NCI-H1694 (cell line): ENCODE data around the gene BCOR.

Experiments
- DNase-seq: peaks from one replicate; lab custom pipeline; 2025; lab: John Stamatoyannopoulos, UW

BCOR gene

DNA sequence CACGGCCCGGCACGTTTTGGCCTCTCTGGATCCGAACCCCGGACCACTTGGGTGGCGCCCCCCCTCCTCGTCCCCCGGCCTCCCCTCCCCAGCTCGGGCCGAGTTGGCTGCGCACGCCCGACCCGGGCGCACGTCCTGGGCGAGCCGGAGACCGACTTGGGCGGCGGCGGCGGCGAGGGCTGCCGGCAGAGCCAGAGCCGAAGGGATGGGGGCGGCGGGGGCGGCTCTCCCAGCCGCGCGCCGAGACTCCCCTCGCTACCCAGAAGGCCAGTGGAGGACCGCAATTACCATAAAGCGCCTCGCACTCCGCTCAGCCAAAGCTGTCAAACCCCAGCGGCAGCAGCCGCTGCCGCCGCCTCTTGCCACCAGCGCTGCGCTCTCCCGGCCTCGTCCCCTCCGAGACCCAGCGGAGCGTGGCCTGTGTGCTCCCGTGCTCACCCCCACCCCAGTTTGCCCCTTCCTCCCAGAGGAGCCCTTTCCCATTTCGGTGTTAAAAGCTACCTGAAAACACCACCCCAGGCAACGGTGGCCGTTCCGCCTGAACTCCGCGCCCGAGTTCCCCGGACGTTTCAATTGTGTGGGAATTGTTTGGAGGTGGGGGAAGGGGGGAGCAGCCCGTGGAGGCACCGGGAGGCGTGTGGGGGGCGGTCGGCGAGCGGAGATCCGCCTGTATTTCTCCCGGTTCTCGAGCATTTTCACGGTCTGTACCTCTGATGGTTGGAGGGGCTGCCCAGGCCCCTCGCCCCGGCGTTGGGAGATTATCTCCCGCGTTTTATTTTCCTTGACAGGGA lies 701 bp upstream of the BCOR start:
- DNase-seq = peak; percentile 22

DNA sequence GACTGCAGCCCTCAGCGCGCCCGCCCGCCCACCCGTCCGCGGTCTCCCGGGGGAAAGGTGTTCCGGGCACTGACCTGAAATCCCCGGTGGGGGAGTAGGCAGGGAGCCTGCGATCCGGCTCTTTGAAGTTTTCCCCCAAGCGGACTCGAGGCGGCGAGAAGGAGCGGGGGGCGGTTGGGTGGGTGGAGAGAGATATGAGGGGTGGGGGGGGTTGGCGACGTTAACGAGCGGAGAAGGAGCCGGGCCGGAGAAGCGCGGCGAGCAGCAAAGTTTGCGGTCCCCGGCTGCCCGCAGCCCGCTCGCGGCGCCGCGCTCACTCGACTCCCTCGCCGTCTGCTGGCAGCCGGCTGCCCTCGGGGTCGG lies 636 bp downstream of the BCOR start:
- DNase-seq = no peak

- no peak for DNase-seq
These were observed 1.2 kb downstream of the BCOR start for GRCh38 chrX:40096395-40097091.

DNA sequence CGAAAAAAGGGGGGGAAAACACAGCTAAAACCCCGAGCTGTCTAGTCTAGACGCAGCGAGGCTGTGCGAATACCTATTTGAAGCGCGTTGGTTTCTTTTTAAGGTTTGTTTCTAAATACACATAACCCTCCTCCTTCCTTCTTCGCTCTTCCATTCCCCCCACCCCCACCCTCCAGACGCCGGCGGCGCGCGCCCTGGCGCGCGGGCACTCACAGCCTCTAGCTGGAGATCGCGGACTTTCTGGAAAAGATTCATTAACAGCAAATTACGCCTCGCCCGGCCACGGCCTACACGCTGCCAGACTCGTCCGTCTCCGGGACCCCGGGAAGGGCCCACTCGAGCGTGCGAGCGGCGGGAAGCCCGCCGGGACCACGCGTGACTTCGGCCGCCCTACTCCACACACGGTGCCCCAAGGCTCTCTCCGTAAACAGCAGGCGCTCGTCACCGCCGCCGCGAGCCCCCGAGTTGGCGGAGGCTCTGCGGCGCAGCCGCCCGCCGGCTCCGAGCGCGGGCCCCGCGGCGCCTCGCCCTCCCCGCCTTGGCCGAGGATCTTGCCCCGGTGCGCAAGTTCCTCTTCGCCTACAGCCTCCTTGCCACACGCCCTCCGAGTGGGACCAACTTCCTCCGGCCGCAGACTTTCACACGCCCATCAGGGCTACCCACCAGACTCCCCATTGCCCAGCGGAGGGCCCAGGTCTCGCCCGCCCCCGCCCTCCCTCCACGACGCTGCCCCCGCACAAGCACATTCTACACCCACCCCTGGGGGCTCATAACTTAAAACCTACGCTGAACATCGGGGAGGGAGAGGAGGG lies 2.0 kb downstream of the BCOR start:
- DNase-seq = no peak

GRCh38 chrX:40094900-40095582 lies 2.7 kb downstream of the BCOR start:
- no peak for DNase-seq

- DNase-seq = no peak
These were observed 3.5 kb downstream of the BCOR start for GRCh38 chrX:40094041-40094899.

GRCh38 chrX:40093586-40093985 lies 4.2 kb downstream of the BCOR start:
- DNase-seq = no peak

DNA sequence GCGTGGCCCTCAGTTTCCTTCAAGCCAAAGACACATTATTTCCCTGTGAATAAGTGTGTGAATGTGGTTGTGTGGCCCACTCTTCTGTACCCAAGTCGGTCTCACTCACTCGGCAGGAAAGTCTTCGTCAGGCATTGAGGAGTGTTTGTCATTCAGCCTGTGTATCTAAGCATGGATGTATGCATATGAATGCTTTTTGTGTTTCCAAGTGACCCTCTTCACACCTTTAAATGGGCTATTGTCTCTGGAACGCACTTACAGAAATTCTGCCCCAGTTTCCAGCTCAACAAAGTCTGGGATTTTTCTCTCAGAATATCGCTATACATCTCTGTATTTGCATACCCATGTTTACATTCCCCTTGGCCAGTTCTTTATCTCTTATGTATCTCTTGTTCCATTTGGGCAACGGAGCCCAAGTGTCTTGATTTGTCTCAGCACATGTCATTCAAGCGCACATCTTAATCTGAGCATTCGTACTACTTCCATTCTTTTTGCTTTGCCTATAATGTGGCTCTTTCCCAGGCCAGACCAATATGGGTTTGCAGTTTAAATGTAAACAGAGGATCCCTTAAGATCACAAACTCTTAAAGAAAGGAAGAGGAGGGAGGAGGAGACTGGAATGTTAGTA lies 4.8 kb downstream of the BCOR start:
- no peak for DNase-seq

DNA sequence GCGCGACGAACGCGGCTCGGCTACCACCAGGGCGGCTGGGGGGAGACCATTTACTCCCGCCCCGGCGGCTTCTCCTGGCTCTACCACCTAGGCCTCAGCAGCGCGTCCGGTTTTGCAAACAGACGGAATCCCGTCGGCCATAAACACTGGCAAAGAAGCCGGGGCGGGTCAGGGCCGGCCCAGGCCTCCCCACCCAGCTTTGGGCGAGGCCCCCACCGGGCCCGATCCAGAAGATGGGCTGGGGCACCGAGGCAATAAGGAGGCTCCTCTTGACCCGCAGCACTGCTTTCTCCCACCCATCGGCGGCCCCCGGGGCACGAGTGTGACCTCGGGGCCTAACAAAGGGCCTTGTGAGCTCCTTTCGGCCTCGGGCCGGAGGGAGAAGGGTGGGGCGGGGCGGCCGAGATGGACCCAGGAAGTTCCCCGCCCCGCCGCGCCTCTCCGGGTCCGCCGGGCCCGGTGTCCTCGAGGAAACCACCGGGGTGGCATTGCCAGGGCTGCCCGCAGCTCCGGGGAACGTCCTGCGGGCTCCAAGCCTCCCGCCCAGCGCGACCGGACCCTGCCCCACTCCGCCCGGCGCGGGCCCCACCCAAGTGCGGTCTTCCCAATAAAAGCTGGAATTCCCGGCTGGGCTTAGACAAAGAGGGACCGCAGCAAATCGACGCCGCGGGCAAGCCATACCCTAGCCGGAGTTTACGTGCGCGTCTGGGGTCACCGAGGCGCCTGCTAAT lies 5.9 kb downstream of the BCOR start:
- DNase-seq = no peak

DNA sequence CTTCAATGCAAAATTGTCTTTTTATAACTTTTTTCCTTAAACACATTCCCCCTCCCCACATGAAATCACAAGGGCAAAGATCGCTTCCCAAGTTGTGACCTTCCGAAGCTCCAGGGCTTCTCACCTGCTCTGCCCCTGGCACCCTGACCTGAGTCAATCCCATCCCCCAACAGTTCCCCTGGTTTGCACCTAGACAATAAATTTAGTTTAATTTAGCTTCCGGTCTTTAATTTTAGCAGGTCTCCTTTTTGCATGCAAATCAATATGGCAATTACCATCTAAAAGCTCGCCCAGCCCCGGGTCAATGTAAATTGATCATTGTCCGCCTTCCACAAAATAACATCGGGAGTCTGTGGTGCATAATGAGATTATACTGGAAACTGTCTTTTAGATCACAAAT lies 6.8 kb downstream of the BCOR start:
- no peak for DNase-seq

DNA sequence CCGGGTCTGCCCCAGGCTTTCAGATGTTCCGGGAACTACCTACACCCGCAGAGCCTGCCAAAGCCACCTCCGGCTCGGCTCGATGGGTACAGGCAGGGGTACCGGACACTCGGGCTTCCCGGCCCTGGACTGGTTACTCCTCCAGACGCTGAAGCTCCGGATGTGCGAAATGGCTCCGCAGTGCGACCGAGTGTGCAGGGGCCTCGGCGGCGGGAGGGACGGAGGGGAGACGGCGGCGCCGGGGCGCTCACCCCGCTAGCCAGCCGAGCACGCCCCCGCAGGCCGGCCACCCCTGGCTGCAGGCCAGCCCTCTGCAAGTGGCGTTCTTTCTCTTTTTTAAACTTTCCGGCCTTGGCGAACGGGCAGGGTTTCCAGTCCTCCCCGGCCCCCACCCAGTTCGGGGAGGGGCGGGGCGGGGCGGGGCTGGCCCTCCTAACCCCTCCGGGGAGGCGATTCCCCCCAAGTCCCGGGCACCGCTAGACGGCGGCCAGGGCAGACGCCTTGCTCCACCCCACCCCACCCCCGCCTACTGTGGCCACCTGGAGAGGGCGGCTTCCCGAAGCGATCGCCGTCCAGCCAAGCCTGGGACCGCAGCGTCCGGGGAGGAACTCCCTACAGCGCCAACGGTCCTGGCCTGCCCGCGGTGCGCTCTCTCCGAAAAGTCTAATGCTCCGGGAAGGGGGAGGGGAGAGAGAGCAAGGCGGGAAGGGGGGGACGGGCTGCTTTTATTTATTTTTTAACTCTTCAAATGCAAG lies 7.5 kb downstream of the BCOR start:
- no peak for DNase-seq

DNA sequence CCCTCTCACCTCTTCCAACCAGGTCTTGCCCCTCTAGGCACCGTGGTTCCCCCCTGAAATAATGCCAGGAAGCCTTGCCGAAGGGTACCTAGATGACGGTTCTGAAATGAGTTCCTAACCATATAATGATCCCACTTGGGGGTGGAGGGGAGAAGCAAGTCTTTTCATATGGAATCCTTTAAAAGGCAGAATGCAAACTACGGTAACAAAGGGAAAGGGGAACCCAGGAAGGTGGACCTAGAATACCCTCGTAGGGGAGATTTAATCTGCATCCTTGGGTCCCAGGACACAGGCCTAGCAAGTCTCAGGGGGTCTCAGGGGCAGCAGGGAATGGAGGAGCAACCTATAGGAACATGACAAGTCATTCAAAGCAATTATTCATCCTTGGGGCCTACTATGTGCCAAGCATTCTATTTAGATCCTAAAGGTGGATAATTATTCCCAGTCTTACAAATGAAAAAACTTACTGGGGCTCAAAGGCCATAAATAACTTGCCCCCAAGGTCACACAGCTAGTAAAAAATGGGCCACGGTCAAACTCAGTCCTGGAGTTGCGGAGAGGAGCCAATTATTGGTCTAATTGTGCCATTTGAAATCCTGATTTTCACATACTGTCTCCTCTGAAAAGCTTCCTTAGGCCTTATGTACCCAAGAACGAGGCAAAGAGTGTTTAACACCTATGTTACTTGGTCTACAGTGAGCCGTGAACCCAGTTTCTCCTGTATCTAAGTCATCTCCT lies 8.8 kb downstream of the BCOR start:
- DNase-seq = no peak

GRCh38 chrX:40088299-40088625 lies 9.5 kb downstream of the BCOR start:
- no peak for DNase-seq

- no peak for DNase-seq
These were observed 10.1 kb downstream of the BCOR start for GRCh38 chrX:40087425-40088298.

DNA sequence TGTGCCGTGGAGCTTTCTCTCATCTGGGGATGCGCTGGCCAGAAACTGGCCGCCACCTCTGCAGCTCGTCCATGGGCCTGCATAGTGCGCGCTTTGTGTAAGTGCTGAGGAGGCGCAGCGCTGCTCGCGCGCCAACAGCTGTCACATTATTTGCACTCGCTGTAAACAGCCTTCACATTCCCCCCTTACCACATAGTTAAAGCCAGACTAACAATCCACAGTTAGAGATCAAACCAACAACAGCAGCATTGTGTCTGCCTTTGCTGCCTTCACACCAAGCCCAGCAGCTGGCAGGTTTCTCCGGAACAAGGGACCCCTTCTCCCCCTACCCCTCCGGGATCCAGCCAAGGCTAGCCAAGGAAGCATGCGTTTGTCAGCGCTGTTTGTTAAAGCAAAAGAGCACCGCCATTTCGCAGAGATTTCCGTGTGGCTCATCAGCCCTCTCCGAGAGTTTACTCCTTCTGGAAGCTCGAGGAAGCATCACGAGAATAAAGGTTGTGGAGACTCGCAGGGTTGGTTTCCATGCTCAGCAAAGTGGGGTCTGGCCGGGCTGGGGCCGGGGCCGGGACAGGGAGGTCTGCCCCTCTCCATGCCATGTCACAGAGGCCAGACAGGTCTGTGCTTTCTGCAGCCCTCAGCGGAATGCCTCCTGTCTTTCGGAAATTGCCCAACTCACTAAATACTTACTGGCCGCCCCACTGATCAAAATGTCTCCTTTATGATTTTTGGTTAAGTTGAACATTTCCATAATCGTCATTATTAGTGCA lies 11.0 kb downstream of the BCOR start:
- DNase-seq = peak; percentile 36

GRCh38 chrX:40085714-40086113 lies 12.0 kb downstream of the BCOR start:
- DNase-seq = no peak

DNA sequence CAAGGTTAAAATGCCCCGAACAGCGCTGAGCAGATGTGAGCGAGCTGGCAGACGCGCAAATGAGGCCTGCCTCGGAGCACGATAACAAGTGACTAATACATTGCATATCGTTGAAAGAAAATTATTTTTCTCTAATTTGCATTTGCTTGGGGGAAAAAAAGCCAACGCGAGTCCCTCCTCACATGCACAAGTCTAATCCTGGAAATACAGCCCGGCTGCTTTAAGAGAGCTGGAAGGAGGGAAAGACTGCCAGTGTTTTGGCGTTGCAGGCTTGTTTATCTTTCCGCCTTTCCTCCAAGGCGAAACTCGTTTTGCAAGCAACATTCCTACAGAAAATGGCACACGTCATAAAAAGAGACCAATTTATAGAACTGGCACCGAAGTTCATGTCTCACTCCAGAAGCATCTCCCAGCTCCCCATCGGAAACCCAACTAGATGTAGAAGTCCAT lies 12.6 kb downstream of the BCOR start:
- DNase-seq = no peak
